GM12878 (cell line): Measurements from ENCODE around the gene PLCG2. TPM values are rescaled to one million over a fixed set of nuclear protein-coding genes. Genes with fewer than 3 reads are reported as not detected.

Experiments used
- ATAC-seq: fragments of 200-7000 bp; cut with Tn5 transposase; 3 replicates; pipeline ENCODE4 v1.9.1; 2020; ENCODE audit warnings: mild to moderate bottlenecking, moderate library complexity
- BruUV-seq: library from RNA; stranded (reverse); fragments of 400-500 nt; replicated peaks from 2 replicates; lab custom pipeline; 2021; lab: Mats Ljungman, UMichigan
- CTCF ChIA-PET: fragments of 300-600 bp; sonication (Branson Sonifier 250); formaldehyde crosslinking; extraction: SDS; loops from one replicate; lab custom pipeline; 2021; ENCODE audit warnings: inconsistent platforms; lab: Yijun Ruan, JAX
- POLR2A ChIA-PET: fragments of 350-600 bp; formaldehyde crosslinking; extraction: SDS; loops from one replicate; lab custom pipeline; 2021; ENCODE audit warnings: inconsistent platforms; lab: Charles Lee
- RAD21 ChIA-PET: fragments of 300-600 bp; sonication (Branson Sonifier 250); formaldehyde crosslinking; loops from one replicate; lab custom pipeline; 2023; ENCODE audit warnings: antibody characterized with exemption; ENCODE audit not compliant: unreplicated experiment; lab: Charles Lee
- SMC1A ChIA-PET: fragments of 300-600 bp; sonication (Branson Sonifier 250); formaldehyde crosslinking; loops from one replicate; lab custom pipeline; 2023; ENCODE audit not compliant: unreplicated experiment, uncharacterized antibody; lab: Charles Lee
- DNase-seq: peaks from one replicate; pipeline ENCODE4 v3.0.0-alpha.2; 2011; ENCODE audit warnings: low read depth, low spot score
- FAIRE-seq: peaks from 3 replicates; lab custom pipeline; 2011; peaks lifted over from hg19 to GRCh38; lab: Jason Lieb, UNC
- H2AFZ ChIP-seq: 2 replicates; pipeline ENCODE4 v1.6.0; 2011; ENCODE audit warnings: low read depth, low read length, control low read depth; ENCODE audit not compliant: control insufficient read depth
- H3K27ac ChIP-seq: 2 replicates; pipeline ENCODE4 v1.5.1; 2011; ENCODE audit warnings: control low read depth; ENCODE audit not compliant: control insufficient read depth, insufficient read depth
- H3K27me3 ChIP-seq, 2 experiments: replicated peaks in 1 of 2; 2 replicates each; pipeline versions ENCODE4 v1.6.0 to v1.6.1; 2011; ENCODE audit warnings: low read length in 1 of 2; ENCODE audit not compliant: control insufficient read depth in 2 of 2, insufficient read depth in 2 of 2
- H3K36me3 ChIP-seq, 2 experiments: 2 replicates each; pipeline ENCODE4 v1.5.1; 2011; ENCODE audit warnings: low read length in 1 of 2; ENCODE audit not compliant: control insufficient read depth in 2 of 2, insufficient read depth in 2 of 2
- H3K4me1 ChIP-seq: 2 replicates; pipeline ENCODE4 v1.6.1; 2011; ENCODE audit warnings: mild to moderate bottlenecking, low read length, moderate library complexity, mixed read lengths; ENCODE audit not compliant: control insufficient read depth, insufficient read depth
- H3K4me2 ChIP-seq: 2 replicates; pipeline ENCODE4 v1.6.0; 2011; ENCODE audit warnings: control low read depth; ENCODE audit not compliant: control insufficient read depth, insufficient read depth
- H3K4me3 ChIP-seq: fragments of 200-600 bp; sonication (generic); 2 replicates; pipeline ENCODE4 v1.5.1; 2016
- H3K79me2 ChIP-seq: 2 replicates; pipeline ENCODE4 v1.6.0; 2011; ENCODE audit warnings: low read length; ENCODE audit not compliant: control insufficient read depth, insufficient read depth
- H3K9ac ChIP-seq: 2 replicates; pipeline ENCODE4 v1.8.0; 2011; ENCODE audit warnings: low read length, control low read depth, mixed read lengths; ENCODE audit not compliant: control insufficient read depth, insufficient read depth
- H3K9me3 ChIP-seq: replicated peaks from 3 replicates; pipeline ENCODE4 v1.5.1; 2011; ENCODE audit warnings: mild to moderate bottlenecking, low read length; ENCODE audit not compliant: control insufficient read depth, insufficient read depth
- H4K20me1 ChIP-seq: 2 replicates; pipeline ENCODE4 v1.6.0; 2011; ENCODE audit not compliant: control insufficient read depth, insufficient read depth
- ATF3 ChIP-seq: IDR thresholded peaks from 2 replicates; pipeline ENCODE4 v1.6.1; 2011; ENCODE audit warnings: low read depth, mild to moderate bottlenecking, low read length, moderate library complexity, borderline replicate concordance; ENCODE audit errors: extremely low read depth
- BHLHE40 ChIP-seq, 2 experiments: fragments of 450-650 bp in 1 of 2; IDR thresholded peaks; 2 replicates each; pipeline ENCODE4 v1.6.1; 2011 to 2017; ENCODE audit warnings: low read depth in 2 of 2, borderline replicate concordance in 1 of 2, improper control_type of control experiment in 1 of 2, low read length in 1 of 2, mild to moderate bottlenecking in 1 of 2
- BMI1 ChIP-seq: fragments of 450-650 bp; IDR thresholded peaks from 2 replicates; pipeline ENCODE4 v1.6.1; 2016; ENCODE audit warnings: mild to moderate bottlenecking, moderate library complexity, borderline replicate concordance
- HDGF ChIP-seq: fragments of 450-650 bp; IDR thresholded peaks from 2 replicates; pipeline ENCODE4 v1.6.1; 2016; ENCODE audit warnings: antibody characterized with exemption
- KAT2A ChIP-seq: conservative IDR thresholded peaks from 2 replicates; pipeline ENCODE4 v1.6.1; 2011; ENCODE audit warnings: low read depth, low read length; ENCODE audit not compliant: control insufficient read depth
- MEF2B ChIP-seq: fragments of 450-650 bp; IDR thresholded peaks from 2 replicates; pipeline ENCODE4 v1.6.1; 2018; ENCODE audit warnings: mild to moderate bottlenecking, moderate library complexity; ENCODE audit not compliant: partially characterized antibody, poor library complexity, severe bottlenecking
- MLLT1 ChIP-seq: fragments of 450-650 bp; IDR thresholded peaks from 2 replicates; pipeline ENCODE4 v1.6.1; 2016; ENCODE audit warnings: mild to moderate bottlenecking
- MTA2 ChIP-seq: fragments of 450-650 bp; IDR thresholded peaks from 2 replicates; pipeline ENCODE4 v1.6.1; 2016; ENCODE audit warnings: low read depth, mild to moderate bottlenecking, moderate library complexity
- NR2C2 ChIP-seq: IDR thresholded peaks from 2 replicates; pipeline ENCODE4 v1.6.1; 2011; ENCODE audit warnings: borderline replicate concordance, low read depth; ENCODE audit not compliant: control insufficient read depth, insufficient read length
- SIN3A ChIP-seq: IDR thresholded peaks from 2 replicates; pipeline ENCODE4 v1.6.1; 2012; ENCODE audit warnings: low read depth, low read length, improper control_type of control experiment
- SMAD5 ChIP-seq: IDR thresholded peaks from 2 replicates; pipeline ENCODE4 v1.6.1; 2016; ENCODE audit warnings: antibody characterized with exemption, low read depth
- SRF ChIP-seq, 2 experiments: IDR thresholded peaks; 2 replicates each; pipeline ENCODE4 v1.6.1; 2011; ENCODE audit warnings: low read depth in 2 of 2, low read length in 2 of 2, mild to moderate bottlenecking in 1 of 2, moderate library complexity in 1 of 2
- ZNF217 ChIP-seq: fragments of 450-650 bp; IDR thresholded peaks from 2 replicates; pipeline ENCODE4 v1.6.1; 2017; ENCODE audit warnings: antibody characterized with exemption, mild to moderate bottlenecking
- WGBS: methylation state at CpG from one replicate; pipeline ENCODE4 v1.1.6; 2016; ENCODE audit warnings: low lambda C conversion rate; ENCODE audit not compliant: insufficient replicate concordance, insufficient coverage; ENCODE audit errors: missing lambda C conversion rate; 5-methylcytosine and 5-hydroxymethylcytosine counted together
- in situ Hi-C: fragments of 300-500 bp; cut with MboI; formaldehyde crosslinking; loops from 9 replicates; pipeline ENCODE4 v1.14.3; 2018; ENCODE audit warnings: mixed read lengths
- intact Hi-C: fragments of 100-400 bp; cut with micrococcal nuclease; formaldehyde crosslinking; loops from one replicate; pipeline ENCODE4 v1.14.2; 2022; ENCODE audit not compliant: unreplicated experiment
- polyA plus RNA-seq, 11 experiments: library from polyadenylated mRNA; depleted of rRNA in 4 of 11; unstranded in 6 of 11; stranded (reverse) in 5 of 11; fragments of >200 nt; fragmentation: Nextera tagmentation in 4 of 11; fragmentation: Illumina TruSeq in 1 of 11; extraction: Ambion mirVana in 4 of 11; extraction: Trizol in 1 of 11; gene quantifications; 1 replicate in 1 of 11; 2 replicates in 10 of 11; pipeline versions ENCODE4 v1.2.1 to v1.2.3, GENCODE V29; 2011 to 2016; ENCODE audit warnings: inconsistent platforms in 2 of 11, missing spikeins in 2 of 11, low read depth in 1 of 11
- total RNA-seq, 4 experiments: library from RNA; depleted of rRNA in 3 of 4; stranded (reverse); fragments of >200 nt in 3 of 4; fragmentation: Illumina TruSeq in 1 of 4; extraction: Trizol in 1 of 4; gene quantifications; 2 replicates each; pipeline versions ENCODE4 v1.2.1 to v1.2.3, GENCODE V29; 2013 to 2021
- TF ChIP-seq, protein P1 (sequence below): fragments of 450-650 bp; IDR thresholded peaks from 2 replicates; pipeline ENCODE4 v1.6.1; 2017; ENCODE audit warnings: mild to moderate bottlenecking
- TF ChIP-seq, protein P2 (sequence below): fragments of 450-650 bp; IDR thresholded peaks from 2 replicates; pipeline ENCODE4 v1.6.1; 2018; ENCODE audit warnings: borderline replicate concordance, mild to moderate bottlenecking; ENCODE audit not compliant: partially characterized antibody

Gene PLCG2
- total and polyA plus RNA-seq, 10 of the 15 experiments (the other 5 are each of a cell fraction or from before 2014, with no cell fraction given) = 47.6 to 256 (median 149) TPM

DNA sequence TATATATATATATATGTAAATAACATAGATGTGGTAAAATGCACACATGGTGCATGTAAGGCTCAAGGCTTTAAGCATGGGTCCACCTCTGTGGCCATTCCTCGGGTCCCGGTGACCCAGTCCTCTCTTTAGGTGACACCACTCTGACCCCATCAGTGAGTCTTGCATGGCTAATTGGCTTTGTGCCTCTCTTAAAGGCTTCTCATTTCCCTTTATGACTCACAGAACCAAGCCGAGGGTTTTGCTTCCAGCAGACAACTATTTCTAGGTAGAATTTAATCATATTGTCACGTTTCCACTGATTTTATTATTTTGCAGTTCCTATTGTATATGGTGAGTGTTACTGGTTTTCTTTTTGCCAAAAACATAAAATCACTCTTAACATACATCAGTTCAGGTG, 59.7 kb downstream of the PLCG2 start (continued):
- TF ChIP-seq, protein P1, sequence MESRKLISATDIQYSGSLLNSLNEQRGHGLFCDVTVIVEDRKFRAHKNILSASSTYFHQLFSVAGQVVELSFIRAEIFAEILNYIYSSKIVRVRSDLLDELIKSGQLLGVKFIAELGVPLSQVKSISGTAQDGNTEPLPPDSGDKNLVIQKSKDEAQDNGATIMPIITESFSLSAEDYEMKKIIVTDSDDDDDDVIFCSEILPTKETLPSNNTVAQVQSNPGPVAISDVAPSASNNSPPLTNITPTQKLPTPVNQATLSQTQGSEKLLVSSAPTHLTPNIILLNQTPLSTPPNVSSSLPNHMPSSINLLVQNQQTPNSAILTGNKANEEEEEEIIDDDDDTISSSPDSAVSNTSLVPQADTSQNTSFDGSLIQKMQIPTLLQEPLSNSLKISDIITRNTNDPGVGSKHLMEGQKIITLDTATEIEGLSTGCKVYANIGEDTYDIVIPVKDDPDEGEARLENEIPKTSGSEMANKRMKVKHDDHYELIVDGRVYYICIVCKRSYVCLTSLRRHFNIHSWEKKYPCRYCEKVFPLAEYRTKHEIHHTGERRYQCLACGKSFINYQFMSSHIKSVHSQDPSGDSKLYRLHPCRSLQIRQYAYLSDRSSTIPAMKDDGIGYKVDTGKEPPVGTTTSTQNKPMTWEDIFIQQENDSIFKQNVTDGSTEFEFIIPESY = no peak
- no peak for TF ChIP-seq ZNF217

DNA sequence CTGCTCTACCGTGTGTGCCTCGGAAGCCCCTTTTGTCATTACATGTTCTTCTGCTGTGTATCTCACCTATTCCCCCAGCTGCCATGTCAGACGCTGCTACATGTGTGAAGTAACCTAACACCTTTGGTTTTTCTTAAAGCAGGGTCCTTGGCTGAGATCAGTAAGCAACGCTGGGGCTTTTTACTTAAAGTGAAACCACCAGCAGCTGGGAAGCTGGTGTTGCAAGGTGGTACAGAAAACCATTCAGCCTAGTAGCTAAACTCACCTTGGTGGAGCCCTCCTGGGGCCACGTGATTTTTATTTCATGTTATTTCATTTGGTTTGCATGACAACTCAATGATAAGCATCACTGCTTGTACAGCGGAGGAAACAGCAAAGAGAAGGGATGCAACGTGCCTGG, 62.6 kb downstream of the PLCG2 start:
- Histone ChIP-seq H3K79me2 (peaks cover 84% of the 10 kb centered on the region), H2AFZ (no peak overlapping the region), H3K9ac (peak overlapping the region; percentile 31; the same call in 1 of the 2 replicates), H3K4me1 (peaks cover 63% of the 10 kb centered on the region), H3K27ac (peak overlapping the region; percentile 87), H3K9me3 (no peaks in the 10 kb centered on the region), H3K36me3 (peaks cover 11 to 14% of the 10 kb centered on the region in 2 experiments), H3K27me3 (no peaks in the 10 kb centered on the region), H4K20me1 (no peaks in the 10 kb centered on the region), H3K4me2 (peak overlapping the region; percentile 53), H3K4me3 (peak overlapping the region; percentile 61)
- ATAC-seq (peak; percentile 78), DNase-seq (peak; percentile 63), FAIRE-seq (peak; percentile 23)
- ChIA-PET CTCF (interaction anchor here (0.7 to 3.8 kb wide), 18 partner anchors 15 to 103 kb away, joined by 3 to 27 read pairs (median 5); no protein-coding TSS in a partner anchor), RAD21 (interaction anchor here (0.9 to 3.9 kb wide), 19 partner anchors 11 to 361 kb away, joined by 4 to 50 read pairs (median 8); no protein-coding TSS in a partner anchor), POLR2A (interaction anchor here (0.9 to 3.7 kb wide), 14 partner anchors 9 to 101 kb away, joined by 3 to 29 read pairs (median 5); no protein-coding TSS in a partner anchor), SMC1A (interaction anchor here (0.7 to 4.5 kb wide), 28 partner anchors 10 to 102 kb away, joined by 3 to 64 read pairs (median 6); no protein-coding TSS in a partner anchor)
- intact Hi-C loops = loop anchor here (1.0 kb wide), 1 partner anchor 43 kb away; no protein-coding TSS in a partner anchor
- WGBS = 2% methylated on average over 7 of the region's 7 CpGs
- in situ Hi-C loops = no loop called here
- BruUV-seq = no TSS peak
- TF ChIP-seq SMAD5 (no peak; the same call in 1 of the 2 replicates), HDGF (no peak), BHLHE40 (IDR thresholded peaks at IDR 0.05; ENCODE audit: borderline replicate concordance in 1 of 2, low read depth in 2 of 2, low read length in 1 of 2) (peak in 1 of 2 experiments; percentile 49; a peak in 2 of 4 replicates), BMI1 (no peak), NR2C2 (no peak), ATF3 (no peak), MEF2B (peak; percentile 73), MTA2 (peak; percentile 59; the same call in 1 of the 2 replicates), MLLT1 (peak; percentile 55; the same call in 1 of the 2 replicates), KAT2A (no peak), ZNF217 (no peak), SRF (IDR thresholded peaks at IDR 0.05; ENCODE audit: low read depth in 2 of 2, low read length in 2 of 2) (no peak), SIN3A (no peak)
- TF ChIP-seq, protein P2, sequence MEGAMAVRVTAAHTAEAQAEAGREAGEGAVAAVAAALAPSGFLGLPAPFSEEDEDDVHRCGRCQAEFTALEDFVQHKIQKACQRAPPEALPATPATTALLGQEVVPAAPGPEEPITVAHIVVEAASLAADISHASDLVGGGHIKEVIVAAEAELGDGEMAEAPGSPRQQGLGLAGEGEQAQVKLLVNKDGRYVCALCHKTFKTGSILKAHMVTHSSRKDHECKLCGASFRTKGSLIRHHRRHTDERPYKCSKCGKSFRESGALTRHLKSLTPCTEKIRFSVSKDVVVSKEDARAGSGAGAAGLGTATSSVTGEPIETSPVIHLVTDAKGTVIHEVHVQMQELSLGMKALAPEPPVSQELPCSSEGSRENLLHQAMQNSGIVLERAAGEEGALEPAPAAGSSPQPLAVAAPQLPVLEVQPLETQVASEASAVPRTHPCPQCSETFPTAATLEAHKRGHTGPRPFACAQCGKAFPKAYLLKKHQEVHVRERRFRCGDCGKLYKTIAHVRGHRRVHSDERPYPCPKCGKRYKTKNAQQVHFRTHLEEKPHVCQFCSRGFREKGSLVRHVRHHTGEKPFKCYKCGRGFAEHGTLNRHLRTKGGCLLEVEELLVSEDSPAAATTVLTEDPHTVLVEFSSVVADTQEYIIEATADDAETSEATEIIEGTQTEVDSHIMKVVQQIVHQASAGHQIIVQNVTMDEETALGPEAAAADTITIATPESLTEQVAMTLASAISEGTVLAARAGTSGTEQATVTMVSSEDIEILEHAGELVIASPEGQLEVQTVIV = no peak
